Ishikawa (cell line): ENCODE measurements around the gene HMX1.

Experiments
- CREB1 ChIP-seq: IDR thresholded peaks from 2 replicates; pipeline ENCODE4 v1.6.1; 2012; ENCODE audit warnings: low read depth
- EP300 ChIP-seq: IDR thresholded peaks from 2 replicates; pipeline ENCODE4 v1.6.1; 2012; ENCODE audit warnings: borderline replicate concordance
- FOXM1 ChIP-seq: IDR thresholded peaks from 2 replicates; pipeline ENCODE4 v1.6.1; 2012; ENCODE audit warnings: low read depth, borderline replicate concordance
- MAX ChIP-seq: IDR thresholded peaks from 2 replicates; pipeline ENCODE4 v1.6.1; 2012
- NFIC ChIP-seq: IDR thresholded peaks from 2 replicates; pipeline ENCODE4 v1.6.1; 2012
- RAD21 ChIP-seq: IDR thresholded peaks from 2 replicates; pipeline ENCODE4 v1.6.1; 2012; ENCODE audit warnings: low read depth
- REST ChIP-seq: IDR thresholded peaks from 2 replicates; pipeline ENCODE4 v1.6.1; 2012; ENCODE audit warnings: low read depth, mild to moderate bottlenecking
- TAF1 ChIP-seq: IDR thresholded peaks from 2 replicates; pipeline ENCODE4 v1.6.1; 2012; ENCODE audit warnings: low read depth, mild to moderate bottlenecking
- TEAD4 ChIP-seq: IDR thresholded peaks from 2 replicates; pipeline ENCODE4 v1.6.1; 2012
- YY1 ChIP-seq: IDR thresholded peaks from 2 replicates; pipeline ENCODE4 v1.6.1; 2012; ENCODE audit warnings: low read depth
- ZBTB7A ChIP-seq: IDR thresholded peaks from 2 replicates; pipeline ENCODE4 v1.6.1; 2012; ENCODE audit warnings: low read depth
- TF ChIP-seq, protein P1 (sequence below): IDR thresholded peaks from 2 replicates; pipeline ENCODE4 v1.6.1; 2012

GRCh38 chr4:8844976-8845690 lies 26.5 kb downstream of the HMX1 start:
- TF ChIP-seq TAF1 (no peak), EP300 (no peak), YY1 (no peak), MAX (no peak), FOXM1 (no peak), REST (no peak), ZBTB7A (no peak), TEAD4 (no peak), CREB1 (no peak), NFIC (no peak), RAD21 (no peak)
- TF ChIP-seq, protein P1, sequence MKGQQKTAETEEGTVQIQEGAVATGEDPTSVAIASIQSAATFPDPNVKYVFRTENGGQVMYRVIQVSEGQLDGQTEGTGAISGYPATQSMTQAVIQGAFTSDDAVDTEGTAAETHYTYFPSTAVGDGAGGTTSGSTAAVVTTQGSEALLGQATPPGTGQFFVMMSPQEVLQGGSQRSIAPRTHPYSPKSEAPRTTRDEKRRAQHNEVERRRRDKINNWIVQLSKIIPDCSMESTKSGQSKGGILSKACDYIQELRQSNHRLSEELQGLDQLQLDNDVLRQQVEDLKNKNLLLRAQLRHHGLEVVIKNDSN, result no peak
